Mucosa of descending colon (tissue), 3 donors: ENCODE results near the gene SRD5A1. TPM values are rescaled to one million over a fixed set of nuclear protein-coding genes. Genes with fewer than 3 reads are reported as not detected.

ENCODE experiments used
- ATAC-seq: fragments of 200-7000 bp; cut with Tn5 transposase; one replicate; pipeline ENCODE4 v1.9.1; 2020; ENCODE audit warnings: mild to moderate bottlenecking, moderate library complexity
- DNase-seq, 3 donors: peaks; one replicate each; pipeline ENCODE4 v3.0.0-alpha.2; 2020
- H3K36me3 ChIP-seq: fragments of 200-600 bp; one replicate; pipeline ENCODE4 v1.8.0; 2021; ENCODE audit warnings: low read depth, mild to moderate bottlenecking
- H3K4me1 ChIP-seq: fragments of 200-600 bp; one replicate; pipeline ENCODE4 v1.8.0; 2021; ENCODE audit warnings: low read depth, mild to moderate bottlenecking
- H3K4me3 ChIP-seq: fragments of 200-600 bp; one replicate; pipeline ENCODE4 v1.8.0; 2021; ENCODE audit warnings: mild to moderate bottlenecking
- H3K9me3 ChIP-seq: fragments of 200-600 bp; one replicate; pipeline ENCODE4 v1.8.0; 2021; ENCODE audit warnings: mild to moderate bottlenecking
- intact Hi-C, 2 donors: fragments of 100-400 bp; cut with DNase I in 1 of 2; cut with micrococcal nuclease in 1 of 2; formaldehyde crosslinking; loops; one replicate each; pipeline versions ENCODE4 v1.11.0 to v1.11.1; 2022; cut with DNase I, micrococcal nuclease
- total RNA-seq, 3 donors: library from RNA; stranded (reverse); fragmentation: NEBNext Ultra II Directional in 2 of 3; extraction: Animal tissue kit (Norgen Biotek cat#: 25700) in 2 of 3; gene quantifications; one replicate each; pipeline versions ENCODE4 v1.2.1 to v1.2.4, GENCODE V29; 2021 to 2023
- TF ChIP-seq, protein P1 (sequence below): fragments of 200-600 bp; IDR thresholded peaks from one replicate; pipeline ENCODE4 v1.8.0; 2022; ENCODE audit warnings: antibody characterized with exemption, mild to moderate bottlenecking
- donor health status: DM: no; HTN: no; CAD: no; lungs with moderate emphysema.
- donor health status: DM: no; HTN: no; CAD: no.
- donor health status: DM: no; HTN: yes; CAD: no.

SRD5A1 gene
- total RNA-seq, 3 donors from 2014 or later: 12.7 to 16.2 (median 14.3) TPM

DNA sequence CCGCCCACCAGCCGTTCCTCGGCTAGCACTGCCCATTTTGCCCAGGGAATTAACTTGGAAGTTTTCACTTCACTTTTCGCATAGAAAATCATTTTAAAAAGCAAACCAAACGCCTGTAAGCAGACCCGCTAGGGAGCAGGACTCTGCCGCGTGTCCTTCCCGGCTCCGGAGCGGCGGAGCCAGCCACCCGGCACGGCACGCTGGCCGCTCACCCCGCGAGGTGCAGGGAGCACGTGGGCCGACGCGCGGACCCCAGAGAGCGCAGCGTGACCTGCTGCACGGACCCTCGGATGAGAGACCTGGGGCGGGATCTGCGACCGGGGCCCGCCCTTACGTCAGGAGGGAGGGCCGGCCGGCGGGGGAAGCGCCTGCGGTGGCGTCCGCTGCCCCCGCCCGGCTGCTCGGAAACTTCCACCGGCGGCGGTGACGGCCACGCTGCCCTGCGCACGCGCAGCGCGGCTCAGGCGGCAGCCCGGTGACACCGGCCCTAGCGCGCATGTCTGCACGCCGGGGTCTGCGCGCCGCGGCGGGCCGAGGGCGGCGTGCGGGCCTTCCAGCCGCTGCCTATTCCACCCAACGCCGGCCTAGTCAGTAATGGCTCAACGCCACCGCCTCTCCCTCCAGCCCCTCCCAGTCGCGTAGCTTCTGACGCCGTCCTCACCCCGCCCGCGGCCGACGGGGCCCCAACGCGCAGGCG, 79.5 kb downstream of the SRD5A1 start:
- ATAC-seq: peak; percentile 91
- TF ChIP-seq, protein P1, sequence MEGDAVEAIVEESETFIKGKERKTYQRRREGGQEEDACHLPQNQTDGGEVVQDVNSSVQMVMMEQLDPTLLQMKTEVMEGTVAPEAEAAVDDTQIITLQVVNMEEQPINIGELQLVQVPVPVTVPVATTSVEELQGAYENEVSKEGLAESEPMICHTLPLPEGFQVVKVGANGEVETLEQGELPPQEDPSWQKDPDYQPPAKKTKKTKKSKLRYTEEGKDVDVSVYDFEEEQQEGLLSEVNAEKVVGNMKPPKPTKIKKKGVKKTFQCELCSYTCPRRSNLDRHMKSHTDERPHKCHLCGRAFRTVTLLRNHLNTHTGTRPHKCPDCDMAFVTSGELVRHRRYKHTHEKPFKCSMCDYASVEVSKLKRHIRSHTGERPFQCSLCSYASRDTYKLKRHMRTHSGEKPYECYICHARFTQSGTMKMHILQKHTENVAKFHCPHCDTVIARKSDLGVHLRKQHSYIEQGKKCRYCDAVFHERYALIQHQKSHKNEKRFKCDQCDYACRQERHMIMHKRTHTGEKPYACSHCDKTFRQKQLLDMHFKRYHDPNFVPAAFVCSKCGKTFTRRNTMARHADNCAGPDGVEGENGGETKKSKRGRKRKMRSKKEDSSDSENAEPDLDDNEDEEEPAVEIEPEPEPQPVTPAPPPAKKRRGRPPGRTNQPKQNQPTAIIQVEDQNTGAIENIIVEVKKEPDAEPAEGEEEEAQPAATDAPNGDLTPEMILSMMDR: no peak

DNA sequence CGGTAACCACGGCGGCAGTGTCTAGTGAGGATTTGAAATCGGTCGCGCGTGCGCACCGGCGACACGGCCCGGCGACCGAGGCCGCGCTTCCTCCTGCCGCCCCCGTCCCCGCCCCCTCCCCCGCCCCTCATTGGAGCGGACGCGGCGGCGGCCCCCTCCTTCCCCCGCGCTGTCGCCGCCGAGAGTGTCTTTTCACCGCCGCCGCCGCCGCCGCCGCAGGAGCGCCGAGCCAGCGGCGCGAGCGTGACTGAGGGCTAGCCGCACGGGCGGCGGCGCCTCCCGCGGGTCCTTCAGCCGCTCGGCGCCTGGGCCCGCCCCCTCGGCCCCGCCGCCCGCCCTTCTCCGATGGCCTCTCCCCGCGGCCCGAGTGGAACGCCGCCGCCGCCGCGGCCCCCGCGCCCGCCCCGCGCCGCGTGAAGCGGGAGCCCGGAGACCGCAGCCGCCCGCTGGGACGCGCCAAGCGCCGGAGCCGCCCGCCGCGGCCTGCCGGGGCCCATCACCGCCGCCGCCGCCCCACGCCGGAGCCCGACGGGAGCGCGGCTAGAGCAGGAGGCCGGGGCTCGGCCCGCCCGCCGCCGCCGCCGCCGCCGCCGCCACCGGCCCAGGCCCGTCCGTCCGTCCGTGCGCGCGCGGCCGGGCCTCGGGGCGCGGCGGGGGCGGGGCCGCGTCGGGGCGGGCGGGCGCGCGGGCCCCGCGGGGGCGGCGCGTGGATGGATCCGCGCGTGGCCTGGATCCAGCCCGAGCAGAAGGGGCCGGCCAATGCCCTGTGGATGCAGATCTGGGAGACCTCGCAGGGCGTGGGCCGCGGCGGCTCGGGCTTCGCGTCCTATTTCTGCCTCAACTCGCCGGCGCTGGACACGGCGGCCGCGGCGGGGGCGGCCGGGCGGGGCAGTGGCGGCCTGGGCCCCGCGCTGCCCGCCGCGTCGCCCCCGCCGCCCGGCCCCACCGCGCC, 80.3 kb downstream of the SRD5A1 start, which contains the start of gene TENT4A:
TENT4A (plus strand) TSS at position 159 of the 952 bp plus-strand sequence; CDS start at position 711, 552 bp downstream.
- TF ChIP-seq, protein P1: no peak
- ATAC-seq (no peak), DNase-seq (peak; percentile 56 to 78 (median 68))
- intact Hi-C loops: no loop called here
- H3K9me3 ChIP-seq: no peaks in the 10 kb centered on the region
- peak within 1 kb of the TSS; percentile 46 for H3K4me3 ChIP-seq
- no peaks in the 10 kb centered on the region for H3K36me3 ChIP-seq
- H3K4me1 ChIP-seq: peaks cover 21% of the 10 kb centered on the region

More for the DNA sequence above, 79.5 kb downstream of the SRD5A1 start:
- Histone ChIP-seq H3K36me3 (no peaks in the 10 kb centered on the region), H3K9me3 (no peaks in the 10 kb centered on the region), H3K4me1 (peaks cover 21% of the 10 kb centered on the region), H3K4me3 (peak overlapping the region; percentile 46)
- DNase-seq: peak; percentile 96 to 99 (median 98)
- intact Hi-C loops: no loop called here

DNA sequence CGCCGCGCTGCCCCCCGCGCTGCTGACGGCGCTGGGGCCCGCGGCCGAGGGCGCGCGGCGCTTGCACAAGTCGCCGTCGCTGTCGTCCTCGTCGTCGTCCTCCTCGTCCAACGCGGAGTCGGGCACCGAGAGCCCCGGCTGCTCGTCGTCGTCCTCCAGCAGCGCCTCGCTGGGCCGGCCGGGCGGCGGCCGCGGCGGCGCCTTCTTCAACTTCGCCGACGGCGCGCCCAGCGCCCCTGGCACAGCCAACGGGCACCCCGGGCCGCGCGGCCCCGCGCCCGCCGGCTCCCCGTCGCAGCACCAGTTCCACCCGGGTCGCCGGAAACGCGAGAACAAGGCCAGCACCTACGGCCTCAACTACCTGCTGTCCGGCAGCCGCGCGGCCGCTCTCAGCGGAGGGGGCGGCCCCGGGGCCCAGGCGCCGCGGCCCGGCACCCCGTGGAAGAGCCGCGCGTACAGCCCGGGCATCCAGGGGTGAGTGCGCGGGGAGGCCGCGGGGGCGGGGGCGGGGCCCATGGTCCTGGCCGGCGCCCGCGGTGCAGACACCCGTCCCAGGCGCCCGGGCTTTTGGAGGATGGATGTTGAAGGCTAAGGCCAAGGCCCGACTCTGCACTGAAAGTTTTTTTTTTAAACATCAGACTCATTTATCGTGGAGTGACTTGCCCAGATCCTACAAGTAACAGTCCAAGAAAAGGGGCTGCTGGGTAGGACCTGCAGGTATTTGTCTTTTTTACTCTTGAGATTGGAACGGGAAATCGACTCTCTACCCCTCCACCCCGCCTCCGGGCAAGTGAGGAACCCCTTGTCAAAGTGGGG, 81.2 kb downstream of the SRD5A1 start:
- peak; percentile 37 to 73 (median 61) for DNase-seq
- intact Hi-C loops: no loop called here
- Histone ChIP-seq H3K4me3 (peak overlapping the region; percentile 46), H3K36me3 (no peaks in the 10 kb centered on the region), H3K9me3 (no peaks in the 10 kb centered on the region), H3K4me1 (peaks cover 22% of the 10 kb centered on the region)
- TF ChIP-seq, protein P1: no peak
- ATAC-seq: no peak

DNA sequence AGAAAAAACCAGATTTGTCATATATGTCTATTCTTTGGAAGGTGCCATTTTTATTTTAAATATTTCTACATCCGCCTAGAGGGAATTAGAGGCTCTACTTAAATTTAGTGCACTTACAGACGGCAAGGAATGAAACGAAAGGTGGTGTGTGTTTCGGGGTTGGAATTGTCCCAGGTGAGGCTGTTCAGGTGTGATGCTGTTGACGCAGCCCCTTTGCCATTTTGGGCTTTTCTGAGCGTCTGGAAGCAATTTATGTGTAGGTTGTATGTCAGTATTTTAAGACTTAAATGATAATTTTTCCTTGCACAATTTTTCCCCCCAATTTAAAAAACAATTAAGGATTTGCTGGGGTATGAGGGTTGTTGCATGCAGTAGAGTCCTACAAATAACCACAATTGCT, 82.0 kb downstream of the SRD5A1 start:
- H3K36me3 ChIP-seq: no peaks in the 10 kb centered on the region
- no peaks in the 10 kb centered on the region for H3K9me3 ChIP-seq
- DNase-seq: no peak
- intact Hi-C loops: no loop called here
- no peak for ATAC-seq
- no peak overlapping the region for H3K4me3 ChIP-seq
- H3K4me1 ChIP-seq: peaks cover 25% of the 10 kb centered on the region
- TF ChIP-seq, protein P1: no peak
